ENCODE data around the gene MAMDC4.

The MAMDC4 gene

DNA sequence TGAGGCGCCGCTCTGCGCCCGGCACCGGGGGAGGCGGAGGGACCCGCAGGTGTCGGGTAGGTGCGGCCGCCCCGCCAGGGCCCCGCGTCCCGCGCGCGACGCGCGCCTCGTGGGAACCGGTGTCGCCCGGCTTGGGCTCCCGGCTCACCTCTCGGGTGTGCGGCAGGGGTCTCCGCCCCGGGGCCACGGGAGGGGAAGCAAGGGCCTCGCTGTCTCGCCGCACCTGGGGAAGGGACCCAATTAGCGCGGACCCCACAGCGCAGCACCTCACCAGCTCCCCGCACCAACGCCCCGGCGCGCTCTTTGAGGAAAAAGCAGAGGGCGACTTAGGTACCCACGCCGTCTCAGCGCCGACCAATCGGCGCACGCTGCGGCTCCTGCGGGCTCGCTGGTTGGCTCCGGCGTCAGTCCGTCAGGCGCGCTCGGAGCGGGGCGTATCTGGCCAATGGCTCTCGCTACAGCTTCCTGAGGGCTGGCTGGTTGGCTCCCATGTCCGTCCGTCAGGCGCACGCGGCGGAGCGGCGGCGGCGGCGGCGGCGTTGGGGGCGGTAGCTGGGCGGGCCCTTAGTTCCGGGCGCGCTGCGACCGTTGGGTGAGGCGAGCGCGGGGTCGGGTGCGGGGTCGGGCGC, 33.9 kb downstream of the MAMDC4 start, which contains the start of gene TRAF2:
Gene TRAF2, plus strand, starts transcription at position 567 of the 629 bp plus-strand sequence. CDS start 12,225 bp downstream, outside the sequence.
- no peaks in the 10 kb centered on the region for H3K27me3 ChIP-seq (replicated peaks; ENCODE audit: insufficient read depth, low read length)
- no peaks in the 10 kb centered on the region for H3K36me3 ChIP-seq (replicated peaks; ENCODE audit: insufficient read depth, low read length)
- H3F3A ChIP-seq (ENCODE audit: insufficient read depth, low read length): peaks cover 29% of the 10 kb centered on the region
- H3K4me3 ChIP-seq (ENCODE audit: low read length): peak within 1 kb of the TSS; percentile 85
- H3K9ac ChIP-seq (ENCODE audit: low read length): peak within 1 kb of the TSS; percentile 77
- peak within 1 kb of the TSS; percentile 41; the same call in 1 of the 2 replicates for H2AFZ ChIP-seq (ENCODE audit: low read length)
- H4K20me1 ChIP-seq (ENCODE audit: insufficient read depth, low read length): no peaks in the 10 kb centered on the region
- H3K9me2 ChIP-seq (replicated peaks; ENCODE audit: insufficient read depth, low read length): no peaks in the 10 kb centered on the region
- DNase-seq: peak; percentile 99
- peaks cover 20% of the 10 kb centered on the region for H3K4me1 ChIP-seq (ENCODE audit: low read length)
- H3K9me3 ChIP-seq (replicated peaks; ENCODE audit: insufficient read depth, low read length): no peaks in the 10 kb centered on the region
- H3K79me2 ChIP-seq (ENCODE audit: low read length): peaks cover 62% of the 10 kb centered on the region
- peak within 1 kb of the TSS; percentile 48; the same call in 1 of the 2 replicates for H3K27ac ChIP-seq (ENCODE audit: low read length)
- H3K4me2 ChIP-seq (ENCODE audit: low read depth, low read length): peak within 1 kb of the TSS; percentile 73
- no peak for TF ChIP-seq EZH2 (optimal IDR thresholded peaks at IDR 0.05; ENCODE audit: low read depth, low read length)
- no peak for TF ChIP-seq EZH2phosphoT487 (IDR thresholded peaks at IDR 0.05; ENCODE audit: low read length)
- TF ChIP-seq, protein P1, sequence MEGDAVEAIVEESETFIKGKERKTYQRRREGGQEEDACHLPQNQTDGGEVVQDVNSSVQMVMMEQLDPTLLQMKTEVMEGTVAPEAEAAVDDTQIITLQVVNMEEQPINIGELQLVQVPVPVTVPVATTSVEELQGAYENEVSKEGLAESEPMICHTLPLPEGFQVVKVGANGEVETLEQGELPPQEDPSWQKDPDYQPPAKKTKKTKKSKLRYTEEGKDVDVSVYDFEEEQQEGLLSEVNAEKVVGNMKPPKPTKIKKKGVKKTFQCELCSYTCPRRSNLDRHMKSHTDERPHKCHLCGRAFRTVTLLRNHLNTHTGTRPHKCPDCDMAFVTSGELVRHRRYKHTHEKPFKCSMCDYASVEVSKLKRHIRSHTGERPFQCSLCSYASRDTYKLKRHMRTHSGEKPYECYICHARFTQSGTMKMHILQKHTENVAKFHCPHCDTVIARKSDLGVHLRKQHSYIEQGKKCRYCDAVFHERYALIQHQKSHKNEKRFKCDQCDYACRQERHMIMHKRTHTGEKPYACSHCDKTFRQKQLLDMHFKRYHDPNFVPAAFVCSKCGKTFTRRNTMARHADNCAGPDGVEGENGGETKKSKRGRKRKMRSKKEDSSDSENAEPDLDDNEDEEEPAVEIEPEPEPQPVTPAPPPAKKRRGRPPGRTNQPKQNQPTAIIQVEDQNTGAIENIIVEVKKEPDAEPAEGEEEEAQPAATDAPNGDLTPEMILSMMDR (IDR thresholded peaks at IDR 0.05; ENCODE audit: low read length): no peak

DNA sequence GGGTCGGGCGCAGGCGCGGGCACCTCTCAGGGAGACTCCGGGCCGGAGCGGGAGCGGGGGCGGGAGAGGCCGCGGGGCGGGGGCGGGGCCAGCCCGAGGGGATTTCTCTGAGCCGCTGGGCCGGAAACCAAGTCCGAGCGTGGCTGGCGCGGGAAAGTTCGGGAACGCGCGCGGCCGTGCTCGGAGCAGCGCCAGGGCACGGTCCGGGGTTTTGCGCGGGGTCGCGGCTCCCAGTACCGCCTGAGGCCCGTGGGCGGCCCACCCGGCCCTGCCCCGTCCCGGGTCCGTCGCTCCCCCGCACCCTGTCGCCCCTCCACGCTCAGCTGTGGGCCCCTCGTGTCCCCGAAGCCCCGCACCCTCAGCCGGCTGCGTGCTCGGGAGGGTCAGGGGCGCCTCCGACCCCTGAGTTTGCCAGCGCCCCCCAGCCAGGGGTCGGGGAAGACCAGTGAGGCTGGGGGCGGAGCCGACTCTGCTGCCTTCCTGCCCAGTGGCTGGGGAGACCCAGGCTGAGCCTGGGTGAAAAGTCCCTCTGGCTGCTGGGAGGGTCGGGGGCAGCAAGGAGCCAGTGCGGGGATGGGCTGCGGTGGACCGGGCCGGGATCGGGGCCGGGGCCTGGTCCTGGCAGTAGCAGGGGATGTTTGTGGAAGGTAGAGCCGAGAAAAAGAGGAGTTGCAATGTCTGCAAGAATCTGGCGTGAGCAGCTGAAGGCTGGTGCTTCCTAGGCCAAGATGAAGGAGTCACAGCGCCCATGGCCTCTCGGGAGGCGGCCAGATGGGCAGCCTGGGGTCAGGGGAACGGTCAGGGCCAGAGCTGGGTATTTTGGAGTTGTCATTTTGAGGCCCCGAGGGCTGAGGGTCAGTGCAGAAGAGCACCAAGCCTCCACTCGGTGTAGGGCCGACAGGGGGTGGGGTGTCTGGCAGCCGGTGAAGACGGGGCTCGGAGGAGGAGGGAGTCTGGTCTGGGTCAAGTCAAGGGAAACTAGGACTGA, 34.8 kb downstream of the MAMDC4 start:
- Histone ChIP-seq H3K4me2 (ENCODE audit: low read depth, low read length) (peak overlapping the region; percentile 73), H3K27ac (ENCODE audit: low read length) (peak overlapping the region; percentile 48; the same call in 1 of the 2 replicates), H3K9me3 (replicated peaks; ENCODE audit: insufficient read depth, low read length) (no peaks in the 10 kb centered on the region), H3K4me3 (ENCODE audit: low read length) (peak overlapping the region; percentile 85), H3K36me3 (replicated peaks; ENCODE audit: insufficient read depth, low read length) (no peaks in the 10 kb centered on the region), H3K4me1 (ENCODE audit: low read length) (peaks cover 14% of the 10 kb centered on the region), H2AFZ (ENCODE audit: low read length) (0 out of 2 replicates have a peak overlapping the region, but pooled peaks have one; percentile 13), H3K9ac (ENCODE audit: low read length) (peak overlapping the region; percentile 77), H3K27me3 (replicated peaks; ENCODE audit: insufficient read depth, low read length) (no peaks in the 10 kb centered on the region), H3K9me2 (replicated peaks; ENCODE audit: insufficient read depth, low read length) (no peaks in the 10 kb centered on the region), H4K20me1 (ENCODE audit: insufficient read depth, low read length) (no peaks in the 10 kb centered on the region), H3K79me2 (ENCODE audit: low read length) (peaks cover 71% of the 10 kb centered on the region), H3F3A (ENCODE audit: insufficient read depth, low read length) (peaks cover 22% of the 10 kb centered on the region)
- no peak for TF ChIP-seq EZH2 (optimal IDR thresholded peaks at IDR 0.05; ENCODE audit: low read depth, low read length)
- TF ChIP-seq, protein P1 (IDR thresholded peaks at IDR 0.05; ENCODE audit: low read length): no peak
- TF ChIP-seq EZH2phosphoT487 (IDR thresholded peaks at IDR 0.05; ENCODE audit: low read length): no peak
- no peak for DNase-seq

DNA sequence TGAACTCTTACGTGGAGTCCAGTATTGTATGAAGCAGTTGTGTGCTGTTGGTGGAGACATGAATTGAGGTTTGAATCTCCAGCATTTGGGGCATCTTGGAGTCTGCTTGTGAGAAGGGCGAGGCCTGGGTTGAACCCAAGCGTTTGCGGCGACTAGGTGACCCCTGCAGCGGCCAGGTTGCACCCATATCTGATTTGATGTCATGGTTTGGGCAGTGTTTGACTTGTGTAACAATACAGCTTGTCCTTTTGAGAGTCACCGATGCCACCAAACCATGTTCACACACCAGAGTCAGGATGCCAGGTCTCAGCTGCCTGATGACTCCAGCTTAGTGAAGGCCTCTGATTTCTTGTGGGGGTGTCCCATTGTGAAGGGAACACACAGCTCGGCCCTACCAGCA, 36.3 kb downstream of the MAMDC4 start:
- no peak overlapping the region for H3K4me2 ChIP-seq (ENCODE audit: low read depth, low read length)
- H3F3A ChIP-seq (ENCODE audit: insufficient read depth, low read length): peaks cover 10% of the 10 kb centered on the region; the same call in 1 of the 2 replicates
- peaks cover 4% of the 10 kb centered on the region for H4K20me1 ChIP-seq (ENCODE audit: insufficient read depth, low read length)
- no peaks in the 10 kb centered on the region for H3K36me3 ChIP-seq (replicated peaks; ENCODE audit: insufficient read depth, low read length)
- no peak for DNase-seq
- H2AFZ ChIP-seq (ENCODE audit: low read length): no peak overlapping the region
- no peaks in the 10 kb centered on the region for H3K27me3 ChIP-seq (replicated peaks; ENCODE audit: insufficient read depth, low read length)
- no peak overlapping the region for H3K4me3 ChIP-seq (ENCODE audit: low read length)
- TF ChIP-seq, protein P1 (IDR thresholded peaks at IDR 0.05; ENCODE audit: low read length): no peak
- TF ChIP-seq EZH2 (optimal IDR thresholded peaks at IDR 0.05; ENCODE audit: low read depth, low read length) (no peak), EZH2phosphoT487 (IDR thresholded peaks at IDR 0.05; ENCODE audit: low read length) (no peak)
- H3K9ac ChIP-seq (ENCODE audit: low read length): no peak overlapping the region
- H3K9me3 ChIP-seq (replicated peaks; ENCODE audit: insufficient read depth, low read length): no peaks in the 10 kb centered on the region
- peaks cover 84% of the 10 kb centered on the region for H3K79me2 ChIP-seq (ENCODE audit: low read length)
- H3K9me2 ChIP-seq (replicated peaks; ENCODE audit: insufficient read depth, low read length): no peaks in the 10 kb centered on the region
- peaks cover 6% of the 10 kb centered on the region for H3K4me1 ChIP-seq (ENCODE audit: low read length)
- H3K27ac ChIP-seq (ENCODE audit: low read length): no peak overlapping the region

Measured in MM.1S (cell line).